GM23338 (cell line): ENCODE measurements around the gene YES1. TPM values are rescaled to one million over a fixed set of nuclear protein-coding genes. Genes with fewer than 3 reads are reported as not detected.
"Not testable (repeated sequence)": the region's sequence is repeated elsewhere in the genome, so short reads cannot be mapped to it uniquely, and the experiment has no call there.

Experiments used
- ATAC-seq: fragments of 200-7000 bp; cut with Tn5 transposase; 3 replicates; pipeline ENCODE4 v1.9.1; 2020
- DNase-seq: peaks from one replicate; pipeline ENCODE4 v3.0.0-alpha.2; 2015; ENCODE audit warnings: low spot score
- H2AFZ ChIP-seq: fragments of 200-600 bp; sonication (generic); 2 replicates; pipeline ENCODE4 v1.8.0; 2016; ENCODE audit warnings: antibody characterized with exemption, mild to moderate bottlenecking, moderate library complexity
- H3F3A ChIP-seq: fragments of 200-600 bp; sonication (generic); replicated peaks from 2 replicates; pipeline ENCODE4 v1.8.0; 2017; ENCODE audit warnings: antibody characterized with exemption, mixed run types, low read depth
- H3K27ac ChIP-seq: fragments of 200-600 bp; sonication (generic); 2 replicates; pipeline ENCODE4 v1.6.1; 2016; ENCODE audit warnings: low read depth
- H3K27me3 ChIP-seq: fragments of 200-600 bp; sonication (generic); 2 replicates; pipeline ENCODE4 v1.8.0; 2016; ENCODE audit warnings: mild to moderate bottlenecking, mixed run types, moderate library complexity; ENCODE audit not compliant: insufficient read depth
- H3K36me3 ChIP-seq: fragments of 200-600 bp; sonication (generic); 2 replicates; pipeline ENCODE4 v1.8.0; 2016; ENCODE audit warnings: mild to moderate bottlenecking; ENCODE audit not compliant: insufficient read depth
- H3K4me1 ChIP-seq: fragments of 200-600 bp; sonication (generic); 2 replicates; pipeline ENCODE4 v1.8.0; 2016; ENCODE audit warnings: mild to moderate bottlenecking, moderate library complexity; ENCODE audit not compliant: insufficient read depth
- H3K4me2 ChIP-seq: fragments of 200-600 bp; sonication (generic); 2 replicates; pipeline ENCODE4 v1.7.1; 2017; ENCODE audit warnings: mixed run types
- H3K4me3 ChIP-seq: fragments of 200-600 bp; sonication (generic); 2 replicates; pipeline ENCODE4 v1.6.1; 2016; ENCODE audit warnings: mixed run types
- H3K79me2 ChIP-seq: fragments of 200-600 bp; sonication (generic); replicated peaks from 2 replicates; pipeline ENCODE4 v1.8.0; 2017; ENCODE audit warnings: mild to moderate bottlenecking; ENCODE audit not compliant: insufficient read depth
- H3K9me2 ChIP-seq: fragments of 200-600 bp; sonication (generic); 2 replicates; pipeline ENCODE4 v1.8.0; 2017; ENCODE audit not compliant: insufficient read depth
- H4K20me1 ChIP-seq: fragments of 200-600 bp; sonication (generic); replicated peaks from 2 replicates; pipeline ENCODE4 v1.8.0; 2017; ENCODE audit warnings: mild to moderate bottlenecking; ENCODE audit not compliant: insufficient read depth
- H3K27ac Mint-ChIP-seq: 2 replicates; pipeline ENCODE4 v1.8.0; 2020; ENCODE audit warnings: inconsistent platforms, mild to moderate bottlenecking, moderate library complexity, mixed read lengths
- H3K27me3 Mint-ChIP-seq: 3 replicates; pipeline ENCODE4 v1.8.0; 2022; ENCODE audit warnings: low read depth, mild to moderate bottlenecking, moderate library complexity, mixed read lengths, inconsistent platforms; ENCODE audit not compliant: insufficient read depth, poor library complexity
- H3K36me3 Mint-ChIP-seq: 3 replicates; pipeline ENCODE4 v1.8.0; 2021; ENCODE audit warnings: low read depth, mild to moderate bottlenecking, inconsistent platforms, moderate library complexity, mixed read lengths
- H3K4me1 Mint-ChIP-seq: 3 replicates; pipeline ENCODE4 v1.8.0; 2020; ENCODE audit warnings: mild to moderate bottlenecking, inconsistent platforms, mixed read lengths
- H3K4me3 Mint-ChIP-seq: 3 replicates; pipeline ENCODE4 v1.8.0; 2021; ENCODE audit warnings: moderate library complexity, mild to moderate bottlenecking, inconsistent platforms, mixed read lengths
- H3K9me3 Mint-ChIP-seq: 3 replicates; pipeline ENCODE4 v1.8.0; 2020; ENCODE audit warnings: moderate library complexity, mild to moderate bottlenecking, inconsistent platforms, mixed read lengths
- CREB1 ChIP-seq: fragments of 250-450 bp; sonication (Bioruptor Pico); IDR thresholded peaks from 2 replicates; pipeline ENCODE4 v1.5.0; 2020; ENCODE audit warnings: low read depth, mild to moderate bottlenecking, moderate library complexity
- EZH2 ChIP-seq: fragments of 200-600 bp; sonication (generic); IDR thresholded peaks from one replicate; pipeline ENCODE4 v1.8.0; 2017; ENCODE audit warnings: antibody characterized with exemption, mild to moderate bottlenecking, low read depth; ENCODE audit not compliant: unreplicated experiment
- EZH2phosphoT487 ChIP-seq: fragments of 200-600 bp; sonication (generic); IDR thresholded peaks from one replicate; pipeline ENCODE4 v1.8.1; 2018; ENCODE audit warnings: antibody characterized with exemption; ENCODE audit not compliant: unreplicated experiment
- JUNB ChIP-seq: IDR thresholded peaks from one replicate; pipeline ENCODE4 v1.6.1; 2016; ENCODE audit warnings: antibody characterized with exemption; ENCODE audit not compliant: unreplicated experiment
- STAT1 ChIP-seq: IDR thresholded peaks from one replicate; pipeline ENCODE4 v1.6.1; 2016; ENCODE audit warnings: antibody characterized with exemption; ENCODE audit not compliant: unreplicated experiment
- polyA plus RNA-seq: library from polyadenylated mRNA; unstranded; fragments of >200 nt; fragmentation: Nextera tagmentation; extraction: Ambion mirVana; gene quantifications from 2 replicates; pipeline ENCODE4 v1.2.1, GENCODE V29; 2016
- total RNA-seq: library from RNA; depleted of rRNA; stranded (reverse); fragments of >200 nt; shearing (Covaris generic); gene quantifications from 2 replicates; pipeline ENCODE4 v1.2.3, GENCODE V29; 2014
- TF ChIP-seq, protein P1 (sequence below): IDR thresholded peaks from 2 replicates; pipeline ENCODE4 v1.6.1; 2016; ENCODE audit warnings: antibody characterized with exemption
- TF ChIP-seq, protein P2 (sequence below): IDR thresholded peaks from one replicate; pipeline ENCODE4 v1.6.1; 2018; ENCODE audit warnings: antibody characterized with exemption; ENCODE audit not compliant: unreplicated experiment
- TF ChIP-seq, protein P3 (sequence below): fragments of 250-450 bp; sonication (Bioruptor Pico); IDR thresholded peaks from 2 replicates; pipeline ENCODE4 v1.5.0; 2020; ENCODE audit warnings: mild to moderate bottlenecking, moderate library complexity
- TF ChIP-seq, protein P4 (sequence below), 2 experiments: fragments of 200-600 bp in 1 of 2; sonication (generic) in 1 of 2; conservative IDR thresholded peaks; 2 replicates each; pipeline versions ENCODE4 v1.5.1 to v1.6.1; 2016 to 2017; ENCODE audit warnings: antibody characterized with exemption in 2 of 2, low read depth in 2 of 2, mild to moderate bottlenecking in 2 of 2, moderate library complexity in 1 of 2

YES1 gene
- total and polyA plus RNA-seq, 2 experiments from 2014 or later, result 25.4 to 327 TPM

DNA sequence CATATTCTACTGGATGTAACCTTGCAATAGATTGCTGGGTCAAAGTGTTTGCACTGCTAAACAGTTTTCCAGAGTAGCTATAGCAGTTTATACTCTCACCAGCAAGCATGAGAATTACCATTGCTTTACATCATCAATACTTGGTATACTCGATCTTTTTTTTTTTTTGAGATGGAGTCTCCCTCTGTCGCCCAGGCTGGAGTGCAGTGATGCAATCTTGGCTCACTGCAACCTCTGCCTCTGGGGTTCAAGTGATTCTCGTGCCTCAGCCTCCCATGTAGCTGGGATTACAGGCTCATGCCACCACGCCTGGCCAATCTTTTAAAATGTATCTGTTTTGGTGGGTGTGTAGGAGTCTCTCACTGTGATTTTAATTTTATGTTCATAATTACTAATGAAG lies 36.0 kb downstream of the YES1 start:
- H3K9me2 ChIP-seq, H2AFZ ChIP-seq, H3K36me3 ChIP-seq, H3K27me3 Mint-ChIP-seq, ATAC-seq, H3K4me2 ChIP-seq, H3K27me3 ChIP-seq, H3K4me3 ChIP-seq, DNase-seq, H3K36me3 Mint-ChIP-seq, H3K4me3 Mint-ChIP-seq, H3K27ac Mint-ChIP-seq, H3K9me3 Mint-ChIP-seq, H3F3A ChIP-seq: not testable (repeated sequence)
- peaks cover 99% of the 10 kb centered on the region for H3K79me2 ChIP-seq
- peaks cover 18% of the 10 kb centered on the region for H3K4me1 Mint-ChIP-seq
- peaks cover 14% of the 10 kb centered on the region for H3K4me1 ChIP-seq
- H3K27ac ChIP-seq, result 0 out of 2 replicates have a peak overlapping the region, but pooled peaks have one; percentile 29
- peaks cover 42% of the 10 kb centered on the region; the same call in 1 of the 2 replicates for H4K20me1 ChIP-seq

DNA sequence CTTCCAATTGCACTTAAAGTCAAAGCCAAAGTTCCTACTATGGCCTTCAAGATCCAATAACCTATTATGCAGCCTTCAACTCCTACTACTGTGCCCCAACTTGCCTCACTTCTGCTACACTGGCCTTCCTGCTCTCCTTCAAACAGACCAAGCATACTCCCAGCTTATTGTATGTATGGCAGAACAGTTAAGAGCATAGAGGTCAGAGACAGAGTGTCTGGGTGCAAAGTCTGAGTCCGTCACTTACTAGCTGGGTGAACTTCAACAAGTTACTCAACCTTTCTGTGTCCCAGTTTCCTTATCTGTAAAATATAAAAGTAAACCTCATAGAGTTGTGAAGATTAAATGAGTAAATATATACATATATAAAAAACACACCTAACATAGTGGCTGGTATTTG lies 37.2 kb downstream of the YES1 start:
- Histone ChIP-seq H3K79me2 (peaks cover 98% of the 10 kb centered on the region), H3K9me2 (no peaks in the 10 kb centered on the region), H3K4me3 (no peak overlapping the region), H3K27me3 (no peaks in the 10 kb centered on the region), H3K36me3 (no peaks in the 10 kb centered on the region; the same call in 1 of the 2 replicates), H4K20me1 (peaks cover 45% of the 10 kb centered on the region; the same call in 1 of the 2 replicates), H3K4me2 (no peak overlapping the region), H2AFZ (no peak overlapping the region), H3K27ac (no peak overlapping the region), H3F3A (no peaks in the 10 kb centered on the region), H3K4me1 (peaks cover 9% of the 10 kb centered on the region)
- ATAC-seq (no peak), DNase-seq (no peak)
- no peaks in the 10 kb centered on the region for H3K36me3 Mint-ChIP-seq
- H3K27me3 Mint-ChIP-seq, result peaks cover 1% of the 10 kb centered on the region
- no peak overlapping the region for H3K27ac Mint-ChIP-seq
- peaks cover 9% of the 10 kb centered on the region for H3K4me1 Mint-ChIP-seq
- H3K4me3 Mint-ChIP-seq, result no peak overlapping the region
- no peaks in the 10 kb centered on the region for H3K9me3 Mint-ChIP-seq
- TF ChIP-seq, protein P1, sequence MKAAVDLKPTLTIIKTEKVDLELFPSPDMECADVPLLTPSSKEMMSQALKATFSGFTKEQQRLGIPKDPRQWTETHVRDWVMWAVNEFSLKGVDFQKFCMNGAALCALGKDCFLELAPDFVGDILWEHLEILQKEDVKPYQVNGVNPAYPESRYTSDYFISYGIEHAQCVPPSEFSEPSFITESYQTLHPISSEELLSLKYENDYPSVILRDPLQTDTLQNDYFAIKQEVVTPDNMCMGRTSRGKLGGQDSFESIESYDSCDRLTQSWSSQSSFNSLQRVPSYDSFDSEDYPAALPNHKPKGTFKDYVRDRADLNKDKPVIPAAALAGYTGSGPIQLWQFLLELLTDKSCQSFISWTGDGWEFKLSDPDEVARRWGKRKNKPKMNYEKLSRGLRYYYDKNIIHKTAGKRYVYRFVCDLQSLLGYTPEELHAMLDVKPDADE, result no peak
- TF ChIP-seq, protein P2, sequence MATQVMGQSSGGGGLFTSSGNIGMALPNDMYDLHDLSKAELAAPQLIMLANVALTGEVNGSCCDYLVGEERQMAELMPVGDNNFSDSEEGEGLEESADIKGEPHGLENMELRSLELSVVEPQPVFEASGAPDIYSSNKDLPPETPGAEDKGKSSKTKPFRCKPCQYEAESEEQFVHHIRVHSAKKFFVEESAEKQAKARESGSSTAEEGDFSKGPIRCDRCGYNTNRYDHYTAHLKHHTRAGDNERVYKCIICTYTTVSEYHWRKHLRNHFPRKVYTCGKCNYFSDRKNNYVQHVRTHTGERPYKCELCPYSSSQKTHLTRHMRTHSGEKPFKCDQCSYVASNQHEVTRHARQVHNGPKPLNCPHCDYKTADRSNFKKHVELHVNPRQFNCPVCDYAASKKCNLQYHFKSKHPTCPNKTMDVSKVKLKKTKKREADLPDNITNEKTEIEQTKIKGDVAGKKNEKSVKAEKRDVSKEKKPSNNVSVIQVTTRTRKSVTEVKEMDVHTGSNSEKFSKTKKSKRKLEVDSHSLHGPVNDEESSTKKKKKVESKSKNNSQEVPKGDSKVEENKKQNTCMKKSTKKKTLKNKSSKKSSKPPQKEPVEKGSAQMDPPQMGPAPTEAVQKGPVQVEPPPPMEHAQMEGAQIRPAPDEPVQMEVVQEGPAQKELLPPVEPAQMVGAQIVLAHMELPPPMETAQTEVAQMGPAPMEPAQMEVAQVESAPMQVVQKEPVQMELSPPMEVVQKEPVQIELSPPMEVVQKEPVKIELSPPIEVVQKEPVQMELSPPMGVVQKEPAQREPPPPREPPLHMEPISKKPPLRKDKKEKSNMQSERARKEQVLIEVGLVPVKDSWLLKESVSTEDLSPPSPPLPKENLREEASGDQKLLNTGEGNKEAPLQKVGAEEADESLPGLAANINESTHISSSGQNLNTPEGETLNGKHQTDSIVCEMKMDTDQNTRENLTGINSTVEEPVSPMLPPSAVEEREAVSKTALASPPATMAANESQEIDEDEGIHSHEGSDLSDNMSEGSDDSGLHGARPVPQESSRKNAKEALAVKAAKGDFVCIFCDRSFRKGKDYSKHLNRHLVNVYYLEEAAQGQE, result no peak
- TF ChIP-seq EZH2phosphoT487 (no peak), EZH2 (no peak), JUNB (no peak), STAT1 (no peak), CREB1 (CRISPR knock-in tag) (no peak)
- TF ChIP-seq, protein P3, sequence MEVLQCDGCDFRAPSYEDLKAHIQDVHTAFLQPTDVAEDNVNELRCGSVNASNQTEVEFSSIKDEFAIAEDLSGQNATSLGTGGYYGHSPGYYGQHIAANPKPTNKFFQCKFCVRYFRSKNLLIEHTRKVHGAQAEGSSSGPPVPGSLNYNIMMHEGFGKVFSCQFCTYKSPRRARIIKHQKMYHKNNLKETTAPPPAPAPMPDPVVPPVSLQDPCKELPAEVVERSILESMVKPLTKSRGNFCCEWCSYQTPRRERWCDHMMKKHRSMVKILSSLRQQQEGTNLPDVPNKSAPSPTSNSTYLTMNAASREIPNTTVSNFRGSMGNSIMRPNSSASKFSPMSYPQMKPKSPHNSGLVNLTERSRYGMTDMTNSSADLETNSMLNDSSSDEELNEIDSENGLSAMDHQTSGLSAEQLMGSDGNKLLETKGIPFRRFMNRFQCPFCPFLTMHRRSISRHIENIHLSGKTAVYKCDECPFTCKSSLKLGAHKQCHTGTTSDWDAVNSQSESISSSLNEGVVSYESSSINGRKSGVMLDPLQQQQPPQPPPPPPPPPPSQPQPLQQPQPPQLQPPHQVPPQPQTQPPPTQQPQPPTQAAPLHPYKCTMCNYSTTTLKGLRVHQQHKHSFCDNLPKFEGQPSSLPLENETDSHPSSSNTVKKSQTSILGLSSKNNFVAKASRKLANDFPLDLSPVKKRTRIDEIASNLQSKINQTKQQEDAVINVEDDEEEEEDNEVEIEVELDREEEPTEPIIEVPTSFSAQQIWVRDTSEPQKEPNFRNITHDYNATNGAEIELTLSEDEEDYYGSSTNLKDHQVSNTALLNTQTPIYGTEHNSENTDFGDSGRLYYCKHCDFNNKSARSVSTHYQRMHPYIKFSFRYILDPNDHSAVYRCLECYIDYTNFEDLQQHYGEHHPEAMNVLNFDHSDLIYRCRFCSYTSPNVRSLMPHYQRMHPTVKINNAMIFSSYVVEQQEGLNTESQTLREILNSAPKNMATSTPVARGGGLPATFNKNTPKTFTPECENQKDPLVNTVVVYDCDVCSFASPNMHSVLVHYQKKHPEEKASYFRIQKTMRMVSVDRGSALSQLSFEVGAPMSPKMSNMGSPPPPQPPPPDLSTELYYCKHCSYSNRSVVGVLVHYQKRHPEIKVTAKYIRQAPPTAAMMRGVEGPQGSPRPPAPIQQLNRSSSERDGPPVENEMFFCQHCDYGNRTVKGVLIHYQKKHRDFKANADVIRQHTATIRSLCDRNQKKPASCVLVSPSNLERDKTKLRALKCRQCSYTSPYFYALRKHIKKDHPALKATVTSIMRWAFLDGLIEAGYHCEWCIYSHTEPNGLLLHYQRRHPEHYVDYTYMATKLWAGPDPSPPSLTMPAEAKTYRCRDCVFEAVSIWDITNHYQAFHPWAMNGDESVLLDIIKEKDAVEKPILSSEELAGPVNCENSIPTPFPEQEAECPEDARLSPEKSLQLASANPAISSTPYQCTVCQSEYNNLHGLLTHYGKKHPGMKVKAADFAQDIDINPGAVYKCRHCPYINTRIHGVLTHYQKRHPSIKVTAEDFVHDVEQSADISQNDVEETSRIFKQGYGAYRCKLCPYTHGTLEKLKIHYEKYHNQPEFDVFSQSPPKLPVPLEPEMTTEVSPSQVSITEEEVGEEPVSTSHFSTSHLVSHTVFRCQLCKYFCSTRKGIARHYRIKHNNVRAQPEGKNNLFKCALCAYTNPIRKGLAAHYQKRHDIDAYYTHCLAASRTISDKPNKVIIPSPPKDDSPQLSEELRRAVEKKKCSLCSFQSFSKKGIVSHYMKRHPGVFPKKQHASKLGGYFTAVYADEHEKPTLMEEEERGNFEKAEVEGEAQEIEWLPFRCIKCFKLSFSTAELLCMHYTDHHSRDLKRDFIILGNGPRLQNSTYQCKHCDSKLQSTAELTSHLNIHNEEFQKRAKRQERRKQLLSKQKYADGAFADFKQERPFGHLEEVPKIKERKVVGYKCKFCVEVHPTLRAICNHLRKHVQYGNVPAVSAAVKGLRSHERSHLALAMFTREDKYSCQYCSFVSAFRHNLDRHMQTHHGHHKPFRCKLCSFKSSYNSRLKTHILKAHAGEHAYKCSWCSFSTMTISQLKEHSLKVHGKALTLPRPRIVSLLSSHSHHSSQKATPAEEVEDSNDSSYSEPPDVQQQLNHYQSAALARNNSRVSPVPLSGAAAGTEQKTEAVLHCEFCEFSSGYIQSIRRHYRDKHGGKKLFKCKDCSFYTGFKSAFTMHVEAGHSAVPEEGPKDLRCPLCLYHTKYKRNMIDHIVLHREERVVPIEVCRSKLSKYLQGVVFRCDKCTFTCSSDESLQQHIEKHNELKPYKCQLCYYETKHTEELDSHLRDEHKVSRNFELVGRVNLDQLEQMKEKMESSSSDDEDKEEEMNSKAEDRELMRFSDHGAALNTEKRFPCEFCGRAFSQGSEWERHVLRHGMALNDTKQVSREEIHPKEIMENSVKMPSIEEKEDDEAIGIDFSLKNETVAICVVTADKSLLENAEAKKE (CRISPR knock-in tag), result no peak
- TF ChIP-seq, protein P4, sequence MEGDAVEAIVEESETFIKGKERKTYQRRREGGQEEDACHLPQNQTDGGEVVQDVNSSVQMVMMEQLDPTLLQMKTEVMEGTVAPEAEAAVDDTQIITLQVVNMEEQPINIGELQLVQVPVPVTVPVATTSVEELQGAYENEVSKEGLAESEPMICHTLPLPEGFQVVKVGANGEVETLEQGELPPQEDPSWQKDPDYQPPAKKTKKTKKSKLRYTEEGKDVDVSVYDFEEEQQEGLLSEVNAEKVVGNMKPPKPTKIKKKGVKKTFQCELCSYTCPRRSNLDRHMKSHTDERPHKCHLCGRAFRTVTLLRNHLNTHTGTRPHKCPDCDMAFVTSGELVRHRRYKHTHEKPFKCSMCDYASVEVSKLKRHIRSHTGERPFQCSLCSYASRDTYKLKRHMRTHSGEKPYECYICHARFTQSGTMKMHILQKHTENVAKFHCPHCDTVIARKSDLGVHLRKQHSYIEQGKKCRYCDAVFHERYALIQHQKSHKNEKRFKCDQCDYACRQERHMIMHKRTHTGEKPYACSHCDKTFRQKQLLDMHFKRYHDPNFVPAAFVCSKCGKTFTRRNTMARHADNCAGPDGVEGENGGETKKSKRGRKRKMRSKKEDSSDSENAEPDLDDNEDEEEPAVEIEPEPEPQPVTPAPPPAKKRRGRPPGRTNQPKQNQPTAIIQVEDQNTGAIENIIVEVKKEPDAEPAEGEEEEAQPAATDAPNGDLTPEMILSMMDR (conservative IDR thresholded peaks at IDR 0.05; ENCODE audit: low read depth in 2 of 2), result no peak
